Testis (tissue), 2 donors: ENCODE results near the gene GPR68.

ENCODE experiments used
- POLR2A ChIP-seq: fragments of 450-650 bp; IDR thresholded peaks from one replicate; pipeline ENCODE4 v1.6.1; 2017; ENCODE audit warnings: antibody characterized with exemption, mild to moderate bottlenecking, moderate library complexity
- TF ChIP-seq, protein P1 (sequence below), 3 experiments: fragments of 450-650 bp in 2 of 3; fragments of 200-600 bp in 1 of 3; sonication (generic) in 1 of 3; IDR thresholded peaks; one replicate each; pipeline ENCODE4 v1.5.1; 2016 to 2019; ENCODE audit warnings: antibody characterized with exemption in 3 of 3, mild to moderate bottlenecking in 2 of 3, moderate library complexity in 1 of 3

DNA sequence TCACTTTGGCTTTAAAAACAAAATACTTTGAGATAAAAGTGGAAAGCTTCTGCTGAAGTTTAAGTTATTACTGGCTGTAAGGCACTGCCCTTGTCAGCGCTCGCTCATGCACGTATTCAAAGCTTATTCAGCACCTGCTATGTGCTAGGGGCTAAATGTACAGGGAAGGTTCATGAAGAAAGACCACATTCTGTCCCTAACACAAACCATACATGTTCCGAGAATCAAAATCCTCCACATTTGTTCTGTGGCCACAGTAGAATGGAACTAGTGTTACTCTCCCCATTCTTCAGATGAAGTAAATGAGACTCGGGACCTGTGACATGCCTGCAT lies 33.8 kb upstream of the GPR68 start:
- TF ChIP-seq, protein P1, sequence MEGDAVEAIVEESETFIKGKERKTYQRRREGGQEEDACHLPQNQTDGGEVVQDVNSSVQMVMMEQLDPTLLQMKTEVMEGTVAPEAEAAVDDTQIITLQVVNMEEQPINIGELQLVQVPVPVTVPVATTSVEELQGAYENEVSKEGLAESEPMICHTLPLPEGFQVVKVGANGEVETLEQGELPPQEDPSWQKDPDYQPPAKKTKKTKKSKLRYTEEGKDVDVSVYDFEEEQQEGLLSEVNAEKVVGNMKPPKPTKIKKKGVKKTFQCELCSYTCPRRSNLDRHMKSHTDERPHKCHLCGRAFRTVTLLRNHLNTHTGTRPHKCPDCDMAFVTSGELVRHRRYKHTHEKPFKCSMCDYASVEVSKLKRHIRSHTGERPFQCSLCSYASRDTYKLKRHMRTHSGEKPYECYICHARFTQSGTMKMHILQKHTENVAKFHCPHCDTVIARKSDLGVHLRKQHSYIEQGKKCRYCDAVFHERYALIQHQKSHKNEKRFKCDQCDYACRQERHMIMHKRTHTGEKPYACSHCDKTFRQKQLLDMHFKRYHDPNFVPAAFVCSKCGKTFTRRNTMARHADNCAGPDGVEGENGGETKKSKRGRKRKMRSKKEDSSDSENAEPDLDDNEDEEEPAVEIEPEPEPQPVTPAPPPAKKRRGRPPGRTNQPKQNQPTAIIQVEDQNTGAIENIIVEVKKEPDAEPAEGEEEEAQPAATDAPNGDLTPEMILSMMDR (IDR thresholded peaks at IDR 0.05) = no peak
- no peak for TF ChIP-seq POLR2A
